ENCODE data around the gene ZAP70. TPM values are rescaled to one million over a fixed set of nuclear protein-coding genes. Genes with fewer than 3 reads are reported as not detected.

The ZAP70 gene
- total and polyA plus RNA-seq, 2 donors (not counting 3 experiments of a cell fraction or from before 2014, with no cell fraction given), result 0.14 TPM; not detected in 1

DNA sequence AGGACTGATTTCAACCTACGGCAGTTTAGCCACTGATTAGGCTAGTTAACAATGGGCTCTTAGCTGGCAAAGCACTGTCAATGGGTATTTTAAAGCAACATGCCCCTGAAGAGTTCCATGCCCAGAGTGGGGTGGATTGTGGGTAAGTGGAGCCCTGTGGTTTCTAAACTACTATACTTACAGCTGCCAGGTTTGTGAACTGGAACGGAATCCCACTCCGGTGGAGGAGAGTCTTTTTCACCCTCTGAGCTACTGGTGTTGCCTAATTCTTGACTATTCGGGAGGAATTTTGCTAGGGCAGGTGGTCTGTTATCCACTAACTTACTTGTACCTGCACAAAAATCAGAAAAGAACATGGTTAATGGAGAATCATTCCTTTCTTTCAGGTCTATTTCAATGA is 52.6 kb downstream of the ZAP70 start:
- H3K4me1 ChIP-seq (ENCODE audit: control insufficient read depth, extremely low read depth, insufficient read depth, low read length), result no peaks in the 10 kb centered on the region
- dilution Hi-C loops (cut with MboI; ENCODE audit: extremely low pct_ligation_motif_present, low sequenced_read_pairs) (no loop called here), intact Hi-C loops (cut with micrococcal nuclease) (no loop called here)
- BruUV-seq (replicated peaks), result no TSS peak
- no peak overlapping the region for H3K9ac ChIP-seq (replicated peaks; ENCODE audit: extremely low read depth, insufficient read depth, low read length)
- H3K27ac ChIP-seq (ENCODE audit: insufficient read depth, low read depth, low read length), result no peak overlapping the region
- no peak overlapping the region for H3K4me2 ChIP-seq (ENCODE audit: insufficient read depth, low read length)
- no peak overlapping the region for H3K4me3 ChIP-seq (replicated peaks in 1 of 3; ENCODE audit: insufficient read depth in 1 of 3, low read depth in 1 of 3, low read length in 3 of 3)
- no peaks in the 10 kb centered on the region for H3K9me1 ChIP-seq (replicated peaks; ENCODE audit: control insufficient read depth, extremely low read depth, insufficient read depth, low read length)
- FAIRE-seq (no peak), DNase-seq (ENCODE audit: low read depth, low spot score) (no peak)
- no peaks in the 10 kb centered on the region for H3K27me3 ChIP-seq (ENCODE audit: control insufficient read depth in 2 of 2, insufficient read depth in 2 of 2, low read length in 2 of 2)
- no peaks in the 10 kb centered on the region for H4K20me1 ChIP-seq (replicated peaks; ENCODE audit: control insufficient read depth, extremely low read depth, insufficient read depth, low read length)
- CTCF ChIA-PET, result interaction anchor here (0.9 to 2.6 kb wide), 2 partner anchors 24 to 504 kb away, joined by 4 to 14 read pairs; no protein-coding TSS in a partner anchor
- POLR2A ChIA-PET, result no interaction called here
- no peaks in the 10 kb centered on the region for H3K79me2 ChIP-seq (ENCODE audit: control insufficient read depth, insufficient read depth, low read length)
- no peaks in the 10 kb centered on the region for H3K9me3 ChIP-seq (replicated peaks; ENCODE audit: control insufficient read depth, insufficient read depth, low read length)
- TF ChIP-seq JUN (IDR thresholded peaks at IDR 0.05; ENCODE audit: borderline replicate concordance, insufficient read depth, insufficient read length, low read depth), result no peak
- no peak for TF ChIP-seq EZH2 (IDR thresholded peaks at IDR 0.05; ENCODE audit: borderline replicate concordance, low read depth, low read length, severe bottlenecking)
- TF ChIP-seq POLR2A (IDR thresholded peaks at IDR 0.05; ENCODE audit: low read depth, low read length), result no peak
- peaks cover 2 to 15% of the 10 kb centered on the region in 2 experiments for H3K36me3 ChIP-seq (ENCODE audit: control insufficient read depth in 2 of 2, extremely low read depth in 1 of 2, insufficient read depth in 2 of 2, low read length in 2 of 2)
- no peak overlapping the region for H2AFZ ChIP-seq (ENCODE audit: low read depth, low read length)

- no peak for TF ChIP-seq EZH2 (IDR thresholded peaks at IDR 0.05; ENCODE audit: borderline replicate concordance, low read depth, low read length, severe bottlenecking)
- no peak for TF ChIP-seq POLR2AphosphoS5 (IDR thresholded peaks at IDR 0.05; ENCODE audit: insufficient read depth, low read depth, low read length)
- no peak for TF ChIP-seq POLR2A (IDR thresholded peaks at IDR 0.05; ENCODE audit: low read depth, low read length)
- no peak for TF ChIP-seq GATA2 (IDR thresholded peaks at IDR 0.05; ENCODE audit: insufficient read depth, insufficient read length, low read depth, low read length)
- no peak for TF ChIP-seq MAX (IDR thresholded peaks at IDR 0.05; ENCODE audit: insufficient read depth, insufficient read length)
- TF ChIP-seq FOS (IDR thresholded peaks at IDR 0.05; ENCODE audit: borderline replicate concordance, insufficient read depth, low read length), result no peak
- TF ChIP-seq JUN (IDR thresholded peaks at IDR 0.05; ENCODE audit: borderline replicate concordance, insufficient read depth, insufficient read length, low read depth), result no peak
- TF ChIP-seq MYC (IDR thresholded peaks at IDR 0.05; ENCODE audit: low read depth, low read length), result no peak
- TF ChIP-seq, protein P1, sequence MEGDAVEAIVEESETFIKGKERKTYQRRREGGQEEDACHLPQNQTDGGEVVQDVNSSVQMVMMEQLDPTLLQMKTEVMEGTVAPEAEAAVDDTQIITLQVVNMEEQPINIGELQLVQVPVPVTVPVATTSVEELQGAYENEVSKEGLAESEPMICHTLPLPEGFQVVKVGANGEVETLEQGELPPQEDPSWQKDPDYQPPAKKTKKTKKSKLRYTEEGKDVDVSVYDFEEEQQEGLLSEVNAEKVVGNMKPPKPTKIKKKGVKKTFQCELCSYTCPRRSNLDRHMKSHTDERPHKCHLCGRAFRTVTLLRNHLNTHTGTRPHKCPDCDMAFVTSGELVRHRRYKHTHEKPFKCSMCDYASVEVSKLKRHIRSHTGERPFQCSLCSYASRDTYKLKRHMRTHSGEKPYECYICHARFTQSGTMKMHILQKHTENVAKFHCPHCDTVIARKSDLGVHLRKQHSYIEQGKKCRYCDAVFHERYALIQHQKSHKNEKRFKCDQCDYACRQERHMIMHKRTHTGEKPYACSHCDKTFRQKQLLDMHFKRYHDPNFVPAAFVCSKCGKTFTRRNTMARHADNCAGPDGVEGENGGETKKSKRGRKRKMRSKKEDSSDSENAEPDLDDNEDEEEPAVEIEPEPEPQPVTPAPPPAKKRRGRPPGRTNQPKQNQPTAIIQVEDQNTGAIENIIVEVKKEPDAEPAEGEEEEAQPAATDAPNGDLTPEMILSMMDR (IDR thresholded peaks at IDR 0.05; ENCODE audit: extremely low read depth in 1 of 2, insufficient read depth in 1 of 2, low read depth in 1 of 2, low read length in 2 of 2), result no peak
- Histone ChIP-seq H3K27me3 (ENCODE audit: control insufficient read depth in 2 of 2, insufficient read depth in 2 of 2, low read length in 2 of 2) (no peaks in the 10 kb centered on the region), H3K9me1 (replicated peaks; ENCODE audit: control insufficient read depth, extremely low read depth, insufficient read depth, low read length) (no peaks in the 10 kb centered on the region), H3K9me3 (replicated peaks; ENCODE audit: control insufficient read depth, insufficient read depth, low read length) (no peaks in the 10 kb centered on the region), H3K27ac (ENCODE audit: insufficient read depth, low read depth, low read length) (no peak overlapping the region), H3K4me1 (ENCODE audit: control insufficient read depth, extremely low read depth, insufficient read depth, low read length) (no peaks in the 10 kb centered on the region), H3K79me2 (ENCODE audit: control insufficient read depth, insufficient read depth, low read length) (no peaks in the 10 kb centered on the region), H3K9ac (replicated peaks; ENCODE audit: extremely low read depth, insufficient read depth, low read length) (no peak overlapping the region), H3K4me2 (ENCODE audit: insufficient read depth, low read length) (no peak overlapping the region), H2AFZ (ENCODE audit: low read depth, low read length) (no peak overlapping the region), H3K36me3 (ENCODE audit: control insufficient read depth in 2 of 2, extremely low read depth in 1 of 2, insufficient read depth in 2 of 2, low read length in 2 of 2) (peaks cover 2 to 15% of the 10 kb centered on the region in 2 experiments), H3K4me3 (replicated peaks in 1 of 3; ENCODE audit: insufficient read depth in 1 of 3, low read depth in 1 of 3, low read length in 3 of 3) (no peak overlapping the region), H4K20me1 (replicated peaks; ENCODE audit: control insufficient read depth, extremely low read depth, insufficient read depth, low read length) (no peaks in the 10 kb centered on the region)
- POLR2A ChIA-PET, result interaction anchor here (0.6 kb wide), 1 partner anchor 120 kb away, joined by 3 read pairs; no protein-coding TSS in a partner anchor
- DNase-seq (ENCODE audit: low read depth, low spot score) (no peak), FAIRE-seq (no peak)
- CTCF ChIA-PET, result interaction anchor here (2.2 to 2.6 kb wide), 2 partner anchors 14 to 25 kb away, joined by 5 to 14 read pairs; no protein-coding TSS in a partner anchor
- dilution Hi-C loops (cut with MboI; ENCODE audit: extremely low pct_ligation_motif_present, low sequenced_read_pairs) (no loop called here), intact Hi-C loops (cut with micrococcal nuclease) (no loop called here)
- BruUV-seq (replicated peaks), result no TSS peak
Observed at GRCh38 chr2:97766567-97766966, 53.2 kb downstream of the ZAP70 start.
